ENCODE measurements around the gene F2. TPM values are rescaled to one million over a fixed set of nuclear protein-coding genes. Genes with fewer than 3 reads are reported as not detected.
A peak's percentile ranks its signal among the peaks of the same experiment; 100 is the strongest.

F2 gene
- total and polyA plus RNA-seq, 2 of the 13 experiments (the other 11 are each of a cell fraction or from before 2014, with no cell fraction given), result 330 to 801 TPM

DNA sequence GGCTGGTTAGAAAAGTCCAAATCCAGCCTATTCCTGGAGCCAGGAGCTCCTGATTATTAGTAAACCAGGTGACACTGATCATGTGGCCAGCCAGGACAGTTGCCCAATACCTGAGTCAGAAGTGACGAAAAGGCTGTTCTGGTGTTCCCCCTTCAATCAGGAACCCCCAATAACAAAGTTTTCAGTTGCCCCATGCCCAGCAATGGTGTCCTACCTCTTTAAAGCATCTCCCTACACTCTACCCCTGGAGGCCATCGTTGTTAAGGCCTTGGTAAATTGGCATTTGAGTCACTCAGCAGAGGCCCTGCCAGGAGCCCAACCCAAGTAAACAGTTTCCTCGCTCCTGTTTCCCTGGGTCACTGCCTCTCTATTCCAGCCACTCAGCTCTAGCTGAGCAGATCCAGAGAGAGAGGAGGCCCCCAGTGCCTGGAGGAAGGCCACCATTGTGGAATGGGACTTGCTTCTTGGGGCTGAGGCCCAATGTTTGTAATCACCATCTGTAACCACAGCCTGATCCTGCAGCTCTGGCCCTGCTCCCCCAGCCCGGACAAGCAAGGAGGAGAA lies 43.6 kb upstream of the F2 start (continued):
- TF ChIP-seq, protein P1, sequence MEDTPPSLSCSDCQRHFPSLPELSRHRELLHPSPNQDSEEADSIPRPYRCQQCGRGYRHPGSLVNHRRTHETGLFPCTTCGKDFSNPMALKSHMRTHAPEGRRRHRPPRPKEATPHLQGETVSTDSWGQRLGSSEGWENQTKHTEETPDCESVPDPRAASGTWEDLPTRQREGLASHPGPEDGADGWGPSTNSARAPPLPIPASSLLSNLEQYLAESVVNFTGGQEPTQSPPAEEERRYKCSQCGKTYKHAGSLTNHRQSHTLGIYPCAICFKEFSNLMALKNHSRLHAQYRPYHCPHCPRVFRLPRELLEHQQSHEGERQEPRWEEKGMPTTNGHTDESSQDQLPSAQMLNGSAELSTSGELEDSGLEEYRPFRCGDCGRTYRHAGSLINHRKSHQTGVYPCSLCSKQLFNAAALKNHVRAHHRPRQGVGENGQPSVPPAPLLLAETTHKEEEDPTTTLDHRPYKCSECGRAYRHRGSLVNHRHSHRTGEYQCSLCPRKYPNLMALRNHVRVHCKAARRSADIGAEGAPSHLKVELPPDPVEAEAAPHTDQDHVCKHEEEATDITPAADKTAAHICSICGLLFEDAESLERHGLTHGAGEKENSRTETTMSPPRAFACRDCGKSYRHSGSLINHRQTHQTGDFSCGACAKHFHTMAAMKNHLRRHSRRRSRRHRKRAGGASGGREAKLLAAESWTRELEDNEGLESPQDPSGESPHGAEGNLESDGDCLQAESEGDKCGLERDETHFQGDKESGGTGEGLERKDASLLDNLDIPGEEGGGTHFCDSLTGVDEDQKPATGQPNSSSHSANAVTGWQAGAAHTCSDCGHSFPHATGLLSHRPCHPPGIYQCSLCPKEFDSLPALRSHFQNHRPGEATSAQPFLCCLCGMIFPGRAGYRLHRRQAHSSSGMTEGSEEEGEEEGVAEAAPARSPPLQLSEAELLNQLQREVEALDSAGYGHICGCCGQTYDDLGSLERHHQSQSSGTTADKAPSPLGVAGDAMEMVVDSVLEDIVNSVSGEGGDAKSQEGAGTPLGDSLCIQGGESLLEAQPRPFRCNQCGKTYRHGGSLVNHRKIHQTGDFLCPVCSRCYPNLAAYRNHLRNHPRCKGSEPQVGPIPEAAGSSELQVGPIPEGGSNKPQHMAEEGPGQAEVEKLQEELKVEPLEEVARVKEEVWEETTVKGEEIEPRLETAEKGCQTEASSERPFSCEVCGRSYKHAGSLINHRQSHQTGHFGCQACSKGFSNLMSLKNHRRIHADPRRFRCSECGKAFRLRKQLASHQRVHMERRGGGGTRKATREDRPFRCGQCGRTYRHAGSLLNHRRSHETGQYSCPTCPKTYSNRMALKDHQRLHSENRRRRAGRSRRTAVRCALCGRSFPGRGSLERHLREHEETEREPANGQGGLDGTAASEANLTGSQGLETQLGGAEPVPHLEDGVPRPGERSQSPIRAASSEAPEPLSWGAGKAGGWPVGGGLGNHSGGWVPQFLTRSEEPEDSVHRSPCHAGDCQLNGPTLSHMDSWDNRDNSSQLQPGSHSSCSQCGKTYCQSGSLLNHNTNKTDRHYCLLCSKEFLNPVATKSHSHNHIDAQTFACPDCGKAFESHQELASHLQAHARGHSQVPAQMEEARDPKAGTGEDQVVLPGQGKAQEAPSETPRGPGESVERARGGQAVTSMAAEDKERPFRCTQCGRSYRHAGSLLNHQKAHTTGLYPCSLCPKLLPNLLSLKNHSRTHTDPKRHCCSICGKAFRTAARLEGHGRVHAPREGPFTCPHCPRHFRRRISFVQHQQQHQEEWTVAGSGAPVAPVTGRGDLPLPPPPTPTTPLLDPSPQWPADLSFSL (CRISPR knock-in tag; IDR thresholded peaks at IDR 0.05), result no peak
- TF ChIP-seq ZFY (CRISPR knock-in tag; IDR thresholded peaks at IDR 0.05), result peak; percentile 48; the same call in 1 of the 2 replicates
- TF ChIP-seq, protein P2, sequence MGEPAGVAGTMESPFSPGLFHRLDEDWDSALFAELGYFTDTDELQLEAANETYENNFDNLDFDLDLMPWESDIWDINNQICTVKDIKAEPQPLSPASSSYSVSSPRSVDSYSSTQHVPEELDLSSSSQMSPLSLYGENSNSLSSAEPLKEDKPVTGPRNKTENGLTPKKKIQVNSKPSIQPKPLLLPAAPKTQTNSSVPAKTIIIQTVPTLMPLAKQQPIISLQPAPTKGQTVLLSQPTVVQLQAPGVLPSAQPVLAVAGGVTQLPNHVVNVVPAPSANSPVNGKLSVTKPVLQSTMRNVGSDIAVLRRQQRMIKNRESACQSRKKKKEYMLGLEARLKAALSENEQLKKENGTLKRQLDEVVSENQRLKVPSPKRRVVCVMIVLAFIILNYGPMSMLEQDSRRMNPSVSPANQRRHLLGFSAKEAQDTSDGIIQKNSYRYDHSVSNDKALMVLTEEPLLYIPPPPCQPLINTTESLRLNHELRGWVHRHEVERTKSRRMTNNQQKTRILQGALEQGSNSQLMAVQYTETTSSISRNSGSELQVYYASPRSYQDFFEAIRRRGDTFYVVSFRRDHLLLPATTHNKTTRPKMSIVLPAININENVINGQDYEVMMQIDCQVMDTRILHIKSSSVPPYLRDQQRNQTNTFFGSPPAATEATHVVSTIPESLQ (CRISPR knock-in tag; conservative IDR thresholded peaks at IDR 0.05), result no peak
- TF ChIP-seq, protein P3, sequence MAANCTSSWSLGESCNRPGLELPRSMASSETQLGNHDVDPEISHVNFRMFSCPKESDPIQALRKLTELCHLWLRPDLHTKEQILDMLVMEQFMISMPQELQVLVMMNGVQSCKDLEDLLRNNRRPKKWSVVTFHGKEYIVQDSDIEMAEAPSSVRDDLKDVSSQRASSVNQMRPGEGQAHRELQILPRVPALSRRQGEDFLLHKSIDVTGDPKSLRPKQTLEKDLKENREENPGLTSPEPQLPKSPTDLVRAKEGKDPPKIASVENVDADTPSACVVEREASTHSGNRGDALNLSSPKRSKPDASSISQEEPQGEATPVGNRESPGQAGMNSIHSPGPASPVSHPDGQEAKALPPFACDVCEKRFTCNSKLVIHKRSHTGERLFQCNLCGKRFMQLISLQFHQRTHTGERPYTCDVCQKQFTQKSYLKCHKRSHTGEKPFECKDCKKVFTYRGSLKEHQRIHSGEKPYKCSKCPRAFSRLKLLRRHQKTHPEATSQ (CRISPR knock-in tag; IDR thresholded peaks at IDR 0.05; ENCODE audit: borderline replicate concordance), result no peak
- TF ChIP-seq, protein P4, sequence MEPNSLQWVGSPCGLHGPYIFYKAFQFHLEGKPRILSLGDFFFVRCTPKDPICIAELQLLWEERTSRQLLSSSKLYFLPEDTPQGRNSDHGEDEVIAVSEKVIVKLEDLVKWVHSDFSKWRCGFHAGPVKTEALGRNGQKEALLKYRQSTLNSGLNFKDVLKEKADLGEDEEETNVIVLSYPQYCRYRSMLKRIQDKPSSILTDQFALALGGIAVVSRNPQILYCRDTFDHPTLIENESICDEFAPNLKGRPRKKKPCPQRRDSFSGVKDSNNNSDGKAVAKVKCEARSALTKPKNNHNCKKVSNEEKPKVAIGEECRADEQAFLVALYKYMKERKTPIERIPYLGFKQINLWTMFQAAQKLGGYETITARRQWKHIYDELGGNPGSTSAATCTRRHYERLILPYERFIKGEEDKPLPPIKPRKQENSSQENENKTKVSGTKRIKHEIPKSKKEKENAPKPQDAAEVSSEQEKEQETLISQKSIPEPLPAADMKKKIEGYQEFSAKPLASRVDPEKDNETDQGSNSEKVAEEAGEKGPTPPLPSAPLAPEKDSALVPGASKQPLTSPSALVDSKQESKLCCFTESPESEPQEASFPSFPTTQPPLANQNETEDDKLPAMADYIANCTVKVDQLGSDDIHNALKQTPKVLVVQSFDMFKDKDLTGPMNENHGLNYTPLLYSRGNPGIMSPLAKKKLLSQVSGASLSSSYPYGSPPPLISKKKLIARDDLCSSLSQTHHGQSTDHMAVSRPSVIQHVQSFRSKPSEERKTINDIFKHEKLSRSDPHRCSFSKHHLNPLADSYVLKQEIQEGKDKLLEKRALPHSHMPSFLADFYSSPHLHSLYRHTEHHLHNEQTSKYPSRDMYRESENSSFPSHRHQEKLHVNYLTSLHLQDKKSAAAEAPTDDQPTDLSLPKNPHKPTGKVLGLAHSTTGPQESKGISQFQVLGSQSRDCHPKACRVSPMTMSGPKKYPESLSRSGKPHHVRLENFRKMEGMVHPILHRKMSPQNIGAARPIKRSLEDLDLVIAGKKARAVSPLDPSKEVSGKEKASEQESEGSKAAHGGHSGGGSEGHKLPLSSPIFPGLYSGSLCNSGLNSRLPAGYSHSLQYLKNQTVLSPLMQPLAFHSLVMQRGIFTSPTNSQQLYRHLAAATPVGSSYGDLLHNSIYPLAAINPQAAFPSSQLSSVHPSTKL (CRISPR knock-in tag; IDR thresholded peaks at IDR 0.05), result no peak
- no peak for TF ChIP-seq RARA (CRISPR knock-in tag; IDR thresholded peaks at IDR 0.05)
- no peak for TF ChIP-seq ZNF558 (CRISPR knock-in tag; IDR thresholded peaks at IDR 0.05; ENCODE audit: borderline replicate concordance)
- TF ChIP-seq KMT2A (CRISPR knock-in tag; IDR thresholded peaks at IDR 0.05), result no peak
- TF ChIP-seq NFKBIZ (CRISPR knock-in tag; IDR thresholded peaks at IDR 0.05), result no peak
- TF ChIP-seq ZNF335 (CRISPR knock-in tag; IDR thresholded peaks at IDR 0.05), result no peak
- 0 out of 2 replicates have a peak, but pooled peaks have one; percentile 46 for TF ChIP-seq SNAI1 (CRISPR knock-in tag; IDR thresholded peaks at IDR 0.05; ENCODE audit: borderline replicate concordance)
- no peak; the same call in 1 of the 2 replicates for TF ChIP-seq ZNF878 (CRISPR knock-in tag; IDR thresholded peaks at IDR 0.05)
- TF ChIP-seq, protein P5, sequence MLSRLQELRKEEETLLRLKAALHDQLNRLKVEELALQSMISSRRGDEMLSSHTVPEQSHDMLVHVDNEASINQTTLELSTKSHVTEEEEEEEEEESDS (CRISPR knock-in tag; IDR thresholded peaks at IDR 0.05; ENCODE audit: borderline replicate concordance), result no peak
- no peak for TF ChIP-seq GABPB1 (CRISPR knock-in tag; IDR thresholded peaks at IDR 0.05)
- TF ChIP-seq ZFP36 (IDR thresholded peaks at IDR 0.05; ENCODE audit: borderline replicate concordance, low read depth, low read length, partially characterized antibody), result no peak
- no peak for TF ChIP-seq ZEB1 (IDR thresholded peaks at IDR 0.05; ENCODE audit: insufficient replicate concordance, low read depth)
